ENCODE results near the gene LGMN.
"Not testable (repeated sequence)": the region's sequence is repeated elsewhere in the genome, so short reads cannot be mapped to it uniquely, and the experiment has no call there.

Gene LGMN

DNA sequence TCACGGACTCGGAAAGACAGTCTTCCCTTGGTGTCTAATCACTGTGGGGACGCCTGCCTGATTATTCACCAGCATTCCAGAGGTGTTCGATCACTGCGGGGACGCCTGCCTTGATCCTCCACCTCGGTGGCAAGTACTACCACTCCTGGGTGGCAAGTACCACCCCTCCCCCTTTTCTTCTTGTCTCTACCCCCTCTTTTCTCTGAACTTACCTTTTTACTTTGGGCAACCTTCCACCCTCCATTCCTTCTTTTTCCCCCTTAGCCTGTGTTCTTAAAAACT lies 12.0 kb upstream of the LGMN start:
- no peak for DNase-seq (ENCODE audit: low read depth)

DNA sequence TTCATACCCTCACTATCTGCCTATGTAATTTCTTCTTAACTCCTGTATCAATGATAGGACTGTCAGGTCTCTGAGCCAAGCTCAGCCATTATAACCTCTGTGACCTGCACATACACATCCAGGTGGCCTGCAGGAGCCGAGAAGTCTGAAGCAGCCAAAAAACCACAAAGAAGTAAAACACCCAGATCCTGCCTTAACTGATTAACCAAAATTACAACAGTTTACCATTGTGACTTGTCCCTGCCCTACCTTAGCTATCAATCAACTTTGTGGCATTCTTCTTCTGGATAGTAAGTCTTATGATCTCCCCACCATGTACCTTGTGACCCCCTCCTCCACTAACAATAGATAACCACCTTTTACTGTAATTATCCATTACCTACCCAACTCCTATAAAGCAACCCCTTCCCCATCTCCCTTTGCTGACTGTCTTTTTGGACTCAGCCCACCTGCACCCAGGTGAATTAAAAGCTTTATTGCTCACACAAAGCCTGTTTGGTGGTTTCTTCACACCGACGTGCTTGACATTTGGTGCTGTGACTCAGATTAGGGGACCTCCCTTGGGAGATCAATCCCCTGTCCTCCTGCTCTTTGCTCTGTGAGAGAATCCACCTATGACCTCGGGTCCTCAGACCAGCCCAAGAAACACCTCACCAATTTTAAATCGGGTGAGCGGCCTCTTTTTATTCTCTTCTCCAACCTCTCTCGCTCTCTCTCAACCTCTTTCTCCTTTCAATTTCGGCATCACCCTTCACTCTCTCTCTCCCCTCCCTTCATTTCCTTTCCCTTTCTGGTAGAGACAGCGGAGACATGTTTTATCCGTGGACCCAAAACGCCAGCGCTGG lies 11.5 kb upstream of the LGMN start:
- DNase-seq (ENCODE audit: low read depth), result no peak

DNA sequence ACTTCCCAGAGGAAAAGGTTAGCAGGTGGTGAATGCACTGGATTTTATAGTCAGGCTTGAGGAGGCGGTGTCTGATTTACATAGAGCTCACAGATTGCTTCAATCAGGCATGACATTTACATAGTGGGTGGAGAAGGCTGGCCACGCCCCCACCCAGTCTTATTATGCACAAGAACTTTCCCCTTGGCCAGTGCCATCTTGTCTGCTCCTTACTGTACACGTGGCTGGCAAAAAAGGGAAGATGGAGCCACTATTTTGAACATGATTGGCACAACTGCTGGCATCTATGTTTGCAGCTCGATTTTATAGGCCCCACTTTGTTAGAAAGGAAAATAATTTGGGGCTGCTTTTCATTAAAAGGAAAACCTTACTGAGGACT lies 10.9 kb upstream of the LGMN start:
- DNase-seq (ENCODE audit: low read depth), result no peak

- DNase-seq (ENCODE audit: low read depth), result no peak
These were observed 8.0 kb upstream of the LGMN start for GRCh38 chr14:92756446-92756845.

DNA sequence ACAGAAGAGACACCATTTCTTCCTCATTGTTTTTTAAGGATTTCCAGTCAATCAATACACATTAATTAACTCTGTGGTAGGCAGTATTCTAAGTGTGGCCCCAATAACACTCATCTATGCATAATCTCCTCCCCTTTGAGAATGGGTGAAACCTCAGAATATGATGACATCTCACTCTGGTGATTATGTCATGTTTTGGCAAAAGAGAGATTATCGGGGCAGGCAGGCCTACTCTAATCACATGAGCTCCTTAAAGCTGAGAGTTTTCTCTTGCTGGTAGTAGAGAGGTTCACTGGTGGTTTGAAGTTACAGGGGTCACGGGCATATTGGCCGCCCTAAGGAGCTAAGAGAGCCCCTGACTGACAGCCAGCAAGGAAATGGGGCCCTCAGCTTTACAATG lies 7.1 kb upstream of the LGMN start:
- no peak for DNase-seq (ENCODE audit: low read depth)

GRCh38 chr14:92754966-92755365 lies 6.5 kb upstream of the LGMN start:
- no peak for DNase-seq (ENCODE audit: low read depth)

DNA sequence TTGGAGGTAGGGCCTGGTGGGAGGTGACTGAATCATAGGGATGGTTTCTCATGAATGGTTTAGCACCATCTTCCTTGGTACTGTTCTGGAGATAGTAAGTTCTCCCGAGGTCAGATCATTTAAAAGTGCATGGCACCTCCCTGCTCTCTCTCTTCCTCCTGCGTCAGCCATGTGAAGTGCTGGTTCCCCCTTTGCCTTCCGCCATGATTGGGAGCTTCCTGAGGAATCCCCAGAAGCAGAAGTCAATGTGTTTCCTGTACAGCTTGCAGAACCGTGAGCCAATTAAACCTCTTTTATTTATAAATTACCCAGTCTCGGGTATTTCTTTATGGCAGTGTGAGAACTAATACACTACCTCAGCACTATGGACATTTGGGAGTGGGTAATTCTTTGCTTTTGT lies 4.8 kb upstream of the LGMN start:
- DNase-seq (ENCODE audit: low read depth), result no peak

DNA sequence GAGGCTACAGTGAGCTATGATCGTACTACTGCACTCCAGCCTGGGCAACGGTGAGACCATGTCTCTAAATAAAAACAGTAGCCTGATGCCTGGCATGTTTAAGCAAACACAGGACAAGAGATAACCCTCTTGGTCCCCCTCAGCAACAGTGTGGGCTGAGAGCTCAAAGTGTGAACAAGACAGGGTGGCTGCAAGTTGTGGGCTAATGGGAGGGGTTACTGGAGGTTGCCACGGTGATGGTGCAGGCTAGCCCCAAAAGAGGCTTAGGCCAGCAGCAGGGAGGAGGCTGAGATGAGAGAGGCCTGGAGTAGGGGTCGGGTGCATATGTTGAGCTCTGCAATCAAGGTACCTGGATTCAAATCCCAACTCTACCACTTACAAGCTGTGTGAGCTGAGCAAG lies 3.4 kb upstream of the LGMN start:
- no peak for DNase-seq (ENCODE audit: low read depth)

GRCh38 chr14:92750994-92751400 lies 2.6 kb upstream of the LGMN start:
- no peak for DNase-seq (ENCODE audit: low read depth)

GRCh38 chr14:92750222-92750728 lies 1.8 kb upstream of the LGMN start:
- DNase-seq (ENCODE audit: low read depth), result not testable (repeated sequence)

DNA sequence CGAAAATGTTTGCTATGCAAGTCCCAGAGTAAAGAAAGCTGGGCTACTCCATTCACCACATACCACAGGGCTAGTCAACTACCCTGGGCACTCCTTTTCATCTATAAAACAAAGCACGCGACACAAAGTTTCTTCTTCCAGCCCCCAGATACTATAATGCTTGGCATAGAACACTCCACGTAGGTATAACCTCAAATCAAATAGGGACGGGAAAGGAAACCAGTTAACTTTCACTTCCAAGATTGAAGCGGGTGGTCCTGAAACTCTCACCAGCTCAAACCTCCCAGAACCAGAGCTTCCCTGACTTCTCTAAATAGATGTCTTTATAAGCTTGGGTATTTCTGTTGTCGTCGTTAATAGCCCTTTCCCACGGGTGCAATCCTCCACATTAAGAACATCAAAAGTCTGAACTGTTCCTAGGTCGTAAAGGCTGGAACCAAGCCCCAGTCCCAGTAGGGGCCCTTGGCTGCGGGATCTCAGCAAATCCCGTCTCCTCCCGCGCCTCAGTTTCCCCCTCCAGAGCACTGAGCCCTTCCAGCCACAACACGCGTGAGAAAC lies 647 bp downstream of the LGMN start:
- DNase-seq (ENCODE audit: low read depth), result no peak

DNA sequence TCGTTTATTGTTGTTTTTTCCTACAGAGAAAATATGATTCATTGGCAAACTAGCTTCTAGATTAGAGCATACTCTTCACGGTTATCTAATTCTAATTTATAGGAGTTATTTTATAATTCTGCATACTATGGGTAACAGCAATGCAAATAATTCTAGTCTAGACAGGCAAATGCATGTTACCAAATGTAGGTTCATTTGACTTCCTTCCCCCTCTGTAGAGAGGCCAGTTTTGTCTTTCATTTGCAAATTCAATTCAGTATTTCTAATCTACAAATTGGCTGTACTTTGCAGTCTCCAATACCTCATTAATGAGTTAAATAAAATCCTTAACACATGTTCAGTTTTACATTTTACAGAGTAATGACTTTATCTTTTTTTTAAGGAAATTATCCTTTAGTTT lies 4.2 kb downstream of the LGMN start:
- DNase-seq (ENCODE audit: low read depth), result no peak

- DNase-seq (ENCODE audit: low read depth), result no peak
These were observed 8.0 kb downstream of the LGMN start for GRCh38 chr14:92740440-92740839.

- no peak for DNase-seq (ENCODE audit: low read depth)
These were observed 10.7 kb downstream of the LGMN start for GRCh38 chr14:92737619-92738188.

DNA sequence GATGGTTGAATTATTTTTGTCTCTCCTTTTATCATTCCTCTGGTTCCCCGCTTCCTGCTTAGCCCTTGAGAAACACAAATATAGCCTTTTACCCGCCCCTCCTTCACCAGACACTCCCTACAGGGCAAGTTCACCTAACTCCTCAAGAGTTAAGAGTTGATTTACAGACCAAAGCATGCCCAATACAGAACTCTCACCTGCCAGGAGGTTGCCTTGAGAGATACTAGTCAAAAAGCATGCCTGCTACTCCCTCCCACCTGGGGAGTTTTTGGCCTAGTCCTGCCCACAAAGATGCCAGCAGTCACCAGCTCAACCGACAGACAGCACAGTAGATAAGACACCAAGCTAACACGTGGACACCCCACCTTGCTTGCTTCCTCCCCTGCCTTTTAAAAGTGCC lies 11.2 kb downstream of the LGMN start:
- DNase-seq (ENCODE audit: low read depth), result no peak

DNA sequence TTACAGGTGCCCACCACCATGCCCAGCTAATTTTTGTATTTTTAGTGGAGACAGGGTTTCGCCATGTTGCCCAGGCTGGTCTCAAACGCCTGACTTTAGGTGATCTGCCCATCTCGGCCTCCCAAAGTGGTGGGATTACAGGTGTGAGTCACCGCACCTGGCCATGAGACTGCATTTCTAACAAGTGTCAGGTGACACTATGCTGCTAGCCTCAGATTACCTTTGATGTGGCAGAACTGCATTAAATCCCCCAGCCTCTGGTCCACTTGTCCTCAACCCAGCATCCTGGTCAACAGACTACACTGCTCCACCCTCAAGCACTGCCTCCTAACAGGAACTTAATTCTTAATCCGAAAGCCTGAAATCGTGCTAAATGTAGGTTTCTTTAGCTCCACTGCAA lies 13.1 kb downstream of the LGMN start:
- no peak for DNase-seq (ENCODE audit: low read depth)

- no peak for DNase-seq (ENCODE audit: low read depth)
These were observed 13.8 kb downstream of the LGMN start for GRCh38 chr14:92734618-92735017.

DNA sequence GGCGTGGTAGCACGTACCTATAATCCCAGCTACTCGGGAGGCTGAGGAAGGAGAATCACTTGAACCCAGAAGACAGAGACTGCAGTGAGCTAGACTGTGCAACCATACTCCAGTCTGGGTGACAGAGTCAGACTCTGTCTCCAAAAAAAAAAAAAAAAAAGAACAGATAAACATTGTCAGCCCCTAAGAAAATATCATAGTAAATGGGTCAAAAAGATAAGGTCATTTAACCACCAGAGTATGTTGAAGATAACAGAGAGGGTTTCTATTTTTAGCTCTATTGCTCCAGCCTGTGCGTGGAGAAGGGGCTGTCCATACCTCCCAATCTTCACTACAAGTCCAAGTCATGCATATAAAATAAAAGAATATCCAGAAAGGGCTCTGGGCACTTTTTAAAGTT lies 15.4 kb downstream of the LGMN start:
- DNase-seq (ENCODE audit: low read depth), result no peak

DNA sequence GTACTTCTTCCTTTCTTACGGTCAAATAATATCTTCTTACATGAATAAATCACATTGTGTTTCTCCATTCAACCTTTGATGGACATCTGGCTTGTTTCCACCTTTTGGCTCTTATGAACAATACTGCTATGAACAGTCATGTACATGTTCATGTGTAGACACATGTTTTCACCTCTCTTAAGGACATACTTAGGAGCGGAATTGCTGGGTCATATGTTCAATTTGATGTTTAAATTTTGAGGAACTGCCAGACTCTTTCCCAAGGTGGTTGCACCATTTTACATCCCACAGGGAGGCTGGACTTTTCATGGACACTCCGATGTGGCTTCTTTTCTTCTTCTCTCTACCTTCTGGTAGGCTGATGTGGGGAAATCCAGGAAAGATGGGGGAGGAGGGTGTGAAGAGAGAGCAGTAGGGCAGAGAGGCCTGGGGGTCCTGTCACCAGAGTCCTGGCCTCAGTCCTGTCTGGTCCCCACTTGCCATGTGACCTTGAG lies 16.8 kb downstream of the LGMN start:
- no peak for DNase-seq (ENCODE audit: low read depth)

DNA sequence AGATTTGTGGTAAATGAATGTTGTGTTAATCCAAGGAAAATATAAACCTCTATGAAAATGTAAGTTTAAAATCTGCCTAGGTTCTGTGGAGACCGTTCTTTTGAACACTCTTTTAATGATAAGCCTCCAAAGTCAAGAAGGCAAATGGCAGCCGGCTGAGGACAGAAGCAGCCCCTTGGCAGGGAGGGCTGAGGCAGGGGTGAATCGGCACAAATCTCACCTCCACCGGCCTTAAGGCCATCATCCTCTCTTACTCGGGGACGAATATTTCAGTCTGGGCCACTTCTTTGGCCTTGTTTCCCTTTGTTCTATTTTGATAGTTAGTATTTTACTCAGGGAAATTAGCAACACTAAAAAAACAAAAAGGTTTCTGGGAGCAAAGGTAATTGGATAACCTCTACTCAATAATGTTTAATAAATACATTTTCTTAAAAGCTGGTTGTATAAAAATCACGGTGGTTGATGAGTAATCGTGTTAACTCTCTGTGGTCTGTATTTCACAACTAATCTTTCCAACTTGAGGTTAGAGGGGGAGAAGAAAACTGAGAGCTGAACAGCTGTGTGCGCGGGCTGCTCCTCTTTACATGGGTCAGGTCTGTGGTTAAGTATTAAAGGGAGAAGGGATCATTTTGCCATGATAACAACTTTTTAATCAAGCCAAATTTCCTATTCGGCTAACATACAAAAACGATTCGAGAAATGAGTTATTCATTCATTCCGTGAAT lies 18.6 kb downstream of the LGMN start:
- DNase-seq (ENCODE audit: low read depth), result no peak

DNA sequence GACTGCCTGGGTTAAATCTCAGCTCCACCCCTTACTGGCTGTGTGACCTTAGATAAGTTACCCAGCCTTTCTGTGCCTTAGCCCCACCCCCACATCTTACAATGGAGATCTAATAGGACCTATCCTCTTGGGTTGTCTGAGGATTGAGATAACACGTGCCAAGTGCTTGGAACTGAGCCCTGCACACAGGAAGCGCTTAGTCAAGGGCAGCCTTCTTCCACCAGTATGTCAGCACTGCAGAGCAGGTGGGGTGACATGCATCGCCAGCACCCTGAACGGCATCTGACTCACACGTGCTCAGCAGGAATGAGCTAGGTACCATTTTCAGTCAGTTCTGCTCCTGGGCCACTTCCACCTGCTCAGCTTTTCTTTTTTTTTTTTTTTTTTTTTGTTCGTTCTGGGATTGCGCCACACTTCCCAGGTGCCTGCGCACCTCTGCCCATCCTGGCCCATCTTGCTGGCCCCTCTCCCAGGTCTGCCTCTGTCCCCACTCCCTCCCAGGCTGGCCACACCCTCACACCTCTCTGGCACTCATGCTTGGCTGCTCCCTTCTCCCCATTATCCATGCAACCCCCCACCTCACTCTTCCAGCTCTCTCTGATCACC lies 19.6 kb downstream of the LGMN start:
- no peak for DNase-seq (ENCODE audit: low read depth)

DNA sequence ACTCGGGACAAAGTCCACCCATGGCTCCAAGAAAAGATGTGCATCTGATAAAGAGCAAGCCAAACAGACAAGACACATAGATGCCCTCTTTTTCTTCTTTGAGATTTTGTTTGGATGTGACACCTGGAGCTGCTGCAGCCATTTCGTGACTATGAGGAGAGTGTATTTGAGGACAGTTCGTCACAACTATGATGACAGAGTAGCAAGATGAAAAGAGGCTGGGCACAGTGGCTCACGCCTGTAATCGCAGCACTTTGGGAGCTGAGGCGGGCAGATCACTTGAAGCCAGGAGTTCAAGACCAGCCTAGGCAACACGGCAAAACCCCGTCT lies 21.5 kb downstream of the LGMN start:
- DNase-seq (ENCODE audit: low read depth), result no peak
